Suppressor macrophage (primary cell): ENCODE results near the gene MAFB.

Experiments used
- DNase-seq, 4 experiments: peaks; one replicate each; pipeline ENCODE4 v3.0.0-alpha.2; 2020 to 2022

MAFB gene

GRCh38 chr20:40654876-40655275 lies 34.2 kb downstream of the MAFB start:
- DNase-seq, result no peak

DNA sequence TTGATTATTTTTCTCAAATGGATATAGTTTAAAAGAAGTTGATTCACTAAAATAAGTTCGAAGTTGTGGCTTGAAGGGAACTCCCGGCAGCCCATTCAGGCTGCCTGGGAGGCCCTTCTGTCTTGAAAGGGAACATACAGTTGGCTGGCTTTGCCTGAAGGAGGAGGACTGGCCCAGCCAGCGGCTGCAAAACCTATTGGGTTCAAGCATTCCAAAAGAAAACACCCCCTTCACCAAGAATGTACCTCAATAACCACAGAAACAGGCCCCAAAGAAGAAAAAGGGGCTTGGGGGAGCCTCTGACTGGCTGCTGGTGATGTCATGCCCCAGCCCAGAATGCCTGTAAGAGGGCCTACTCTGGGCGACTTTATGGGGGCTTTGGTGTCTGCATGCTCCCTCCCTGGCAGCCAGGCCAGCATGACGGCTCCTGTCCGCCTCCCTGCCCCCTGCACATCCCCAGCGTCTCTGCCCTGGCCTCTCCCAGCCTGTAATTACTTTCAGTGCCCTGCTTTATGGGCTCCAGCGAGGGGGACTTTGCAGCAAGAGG lies 36.5 kb downstream of the MAFB start:
- DNase-seq, result no peak

DNA sequence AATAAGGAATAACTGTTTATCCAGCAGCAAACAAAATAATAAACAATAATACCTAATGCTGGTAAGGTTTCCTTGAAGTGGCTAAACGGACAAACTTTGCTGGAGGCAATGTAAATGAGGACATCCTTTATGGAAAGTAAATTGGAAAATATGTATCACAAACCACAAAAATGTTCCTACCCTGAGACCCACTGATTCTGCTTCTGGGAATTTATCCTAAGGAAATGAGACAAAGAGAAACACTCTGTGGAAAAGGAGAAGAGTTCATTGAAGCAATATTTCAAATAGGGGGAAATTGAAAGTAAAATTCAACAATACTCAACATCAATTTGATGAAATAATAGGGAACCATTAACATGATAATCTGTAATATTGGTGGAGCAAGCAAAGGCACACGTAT lies 37.9 kb downstream of the MAFB start:
- no peak for DNase-seq

DNA sequence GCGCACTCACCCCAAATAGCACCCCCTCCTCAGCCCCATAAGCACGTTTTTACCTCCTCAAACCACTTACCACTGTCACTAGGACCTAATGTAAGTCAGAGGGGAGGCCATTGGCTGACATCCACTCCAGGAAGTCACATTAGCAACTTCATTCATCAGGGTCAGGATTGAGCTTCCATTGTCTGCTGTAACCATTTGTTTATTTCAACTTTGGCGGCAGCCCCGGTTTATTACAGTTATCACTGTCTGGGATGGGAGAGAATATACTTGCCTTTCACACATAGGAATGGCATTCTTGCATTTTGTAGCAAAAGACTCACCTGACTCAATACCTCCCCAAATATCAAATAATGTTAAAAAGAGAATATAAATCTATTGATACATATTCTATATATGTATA lies 38.3 kb downstream of the MAFB start:
- no peak for DNase-seq

GRCh38 chr20:40648210-40649072 lies 40.6 kb downstream of the MAFB start:
- DNase-seq, result no peak

DNA sequence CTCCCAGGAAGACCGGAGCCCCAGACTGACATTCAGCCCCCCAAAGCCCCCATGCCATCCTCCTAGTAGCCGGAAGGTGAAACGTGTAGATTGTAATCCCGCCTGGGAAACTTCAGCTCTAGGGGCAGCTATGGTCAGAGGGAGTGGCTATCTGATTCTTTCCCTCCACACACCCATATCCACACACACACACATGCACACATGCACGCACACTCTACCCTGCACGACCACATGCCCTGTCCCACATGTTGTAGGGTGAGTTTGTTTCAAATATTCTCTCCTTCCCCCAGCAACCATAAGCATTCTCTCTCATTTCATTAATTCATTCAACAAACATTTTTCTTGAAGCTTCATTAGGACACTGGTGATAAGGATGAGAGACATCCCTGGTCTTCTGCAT lies 42.2 kb downstream of the MAFB start:
- DNase-seq, result no peak

DNA sequence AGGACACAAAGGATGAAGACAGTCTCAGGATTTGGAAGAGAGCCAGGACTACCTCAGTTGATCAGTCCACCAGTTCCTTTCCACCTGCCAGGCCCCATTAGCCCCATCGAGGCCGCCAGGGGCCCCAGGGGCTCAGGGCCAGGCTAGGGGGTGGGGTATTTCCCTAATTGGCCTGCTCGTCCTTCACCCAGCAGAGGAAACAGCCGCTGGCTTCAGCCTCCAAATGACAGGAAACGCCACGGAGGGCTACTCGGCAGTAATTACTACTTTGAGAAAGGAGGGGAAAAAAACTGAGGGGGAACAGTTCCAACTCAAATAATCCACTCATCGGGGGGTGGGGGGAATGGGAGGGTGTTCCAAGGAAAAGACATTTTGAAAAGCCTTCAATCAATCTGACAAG lies 42.7 kb downstream of the MAFB start:
- DNase-seq, result peak; percentile 11 to 38 (median 28)

DNA sequence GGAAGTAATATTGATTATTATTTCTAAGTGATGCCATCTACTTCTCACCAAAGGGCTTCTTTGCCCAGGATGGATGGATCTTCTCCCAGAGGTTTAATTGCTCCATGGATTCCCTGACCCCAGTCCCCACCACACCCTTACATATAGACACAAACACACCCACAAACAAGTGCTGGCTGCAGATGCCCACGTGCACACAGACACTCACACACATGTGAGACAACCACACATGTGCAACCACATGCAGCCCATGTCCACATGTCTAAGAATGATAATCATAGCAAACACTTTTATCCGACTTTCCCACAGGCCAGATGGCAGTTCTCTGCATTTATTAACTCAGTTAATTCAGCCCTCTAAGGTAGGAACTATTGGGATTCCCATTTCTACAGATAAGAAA lies 44.2 kb downstream of the MAFB start:
- no peak for DNase-seq

DNA sequence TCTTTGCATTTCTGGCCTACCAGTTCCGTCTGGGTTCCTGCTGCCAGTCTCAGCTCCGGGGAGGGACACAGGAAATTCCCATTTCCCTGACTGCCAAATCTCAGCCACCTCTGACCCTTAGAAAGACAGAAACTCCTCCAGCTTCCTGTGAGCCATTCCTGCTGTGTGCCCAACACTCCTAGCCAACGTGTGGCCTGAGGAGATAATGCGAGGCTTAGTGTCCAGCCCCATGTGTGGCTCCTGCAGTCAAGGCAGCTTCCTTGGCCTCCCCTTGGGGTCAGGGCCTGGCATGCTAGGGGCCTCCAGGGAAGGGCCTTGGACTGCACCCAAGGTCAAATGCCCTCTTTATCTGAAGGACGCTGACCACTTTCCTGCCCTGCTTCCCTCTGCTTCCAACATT lies 45.1 kb downstream of the MAFB start:
- no peak for DNase-seq

DNA sequence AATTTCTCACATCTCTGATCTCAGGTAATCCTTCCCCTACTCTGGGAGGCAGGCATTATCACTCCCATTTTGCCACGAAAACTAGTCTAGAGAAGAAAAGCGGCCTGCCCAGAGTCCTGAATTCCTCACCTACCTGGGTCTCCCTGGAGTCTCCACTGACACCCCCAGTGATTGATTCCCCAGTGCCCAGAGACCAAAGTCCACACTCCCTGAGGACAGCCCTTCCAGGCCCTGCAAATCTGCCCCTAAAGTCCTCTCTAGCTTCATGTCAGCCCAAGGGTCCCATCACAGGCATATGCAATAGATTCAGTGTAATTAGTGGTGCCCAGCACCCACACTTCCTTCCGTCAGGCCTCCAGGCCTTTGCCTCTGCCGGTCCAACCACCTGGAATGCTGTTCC lies 47.2 kb downstream of the MAFB start:
- DNase-seq, result no peak

DNA sequence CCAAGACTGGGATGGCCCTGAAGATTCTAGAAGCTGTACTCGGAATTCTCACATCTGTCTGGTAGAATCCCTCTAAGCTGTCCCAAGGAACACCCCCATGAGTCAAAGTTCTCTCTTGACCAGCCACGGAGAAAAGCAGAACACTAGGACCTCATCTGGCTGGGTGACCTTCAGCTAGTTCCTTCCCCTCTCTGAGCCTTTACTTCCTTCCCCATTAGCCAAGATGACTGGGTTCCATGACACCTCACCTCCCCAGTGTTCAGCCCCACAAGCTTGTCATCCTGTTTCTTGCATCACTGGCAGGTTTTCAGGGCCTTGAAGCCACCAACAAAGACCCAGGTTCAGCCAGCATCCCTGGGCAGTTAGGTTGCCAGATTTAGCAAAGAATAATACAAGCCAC lies 47.8 kb downstream of the MAFB start:
- DNase-seq, result peak; percentile 58 to 88 (median 79)

GRCh38 chr20:40640667-40641066 lies 48.4 kb downstream of the MAFB start:
- DNase-seq, result no peak

- DNase-seq, result peak; percentile 64 to 82 (median 76)
Measured at GRCh38 chr20:40639676-40640355, 49.2 kb downstream of the MAFB start.

GRCh38 chr20:40639132-40639531 lies 49.9 kb downstream of the MAFB start:
- no peak for DNase-seq

- DNase-seq, result no peak
Measured at GRCh38 chr20:40638414-40638813, 50.6 kb downstream of the MAFB start.

DNA sequence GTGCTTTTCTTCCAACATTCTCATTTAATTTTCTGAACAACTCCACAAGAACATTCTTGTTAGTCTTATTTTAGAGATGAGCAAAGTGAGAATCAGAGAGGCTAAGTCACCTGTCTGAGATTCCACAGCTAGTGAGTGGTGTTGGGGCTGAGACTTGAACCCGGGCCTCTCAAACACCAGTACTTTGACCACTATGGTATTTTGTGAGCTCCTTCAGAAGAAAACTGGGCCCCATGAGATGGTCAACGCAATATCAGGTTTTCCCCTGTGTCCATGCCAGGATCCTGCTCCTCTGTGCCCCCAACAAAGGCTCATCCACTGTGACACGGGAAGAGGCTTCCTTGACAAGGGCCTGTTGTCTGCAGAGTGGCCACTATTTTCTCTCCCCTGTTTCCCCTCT lies 51.9 kb downstream of the MAFB start:
- no peak for DNase-seq

GRCh38 chr20:40636486-40636885 lies 52.5 kb downstream of the MAFB start:
- no peak for DNase-seq

GRCh38 chr20:40635971-40636370 lies 53.1 kb downstream of the MAFB start:
- DNase-seq, result no peak
